ENCODE results near the gene KLRK1.
"Not testable (repeated sequence)": the region's sequence is repeated elsewhere in the genome, so short reads cannot be mapped to it uniquely, and the experiment has no call there.

Gene KLRK1

GRCh38 chr12:10392394-10392930, 2.6 kb upstream of the KLRK1 start (continued):
- no peak for TF ChIP-seq AEBP2 (tag by site-specific recombination; IDR thresholded peaks at IDR 0.05; ENCODE audit: borderline replicate concordance)
- TF ChIP-seq INSM2 (tag by site-specific recombination; IDR thresholded peaks at IDR 0.05), result 0 out of 2 replicates have a peak, but pooled peaks have one; percentile 67
- 0 out of 2 replicates have a peak, but pooled peaks have one; percentile 3 for TF ChIP-seq PRDM1 (tag by site-specific recombination; IDR thresholded peaks at IDR 0.05)
- TF ChIP-seq ZNF394 (tag by site-specific recombination; IDR thresholded peaks at IDR 0.05; ENCODE audit: borderline replicate concordance), result 0 out of 2 replicates have a peak, but pooled peaks have one; percentile 24
- peak; percentile 77 for TF ChIP-seq ZNF660 (tag by site-specific recombination; IDR thresholded peaks at IDR 0.05)
- 0 out of 2 replicates have a peak, but pooled peaks have one; percentile 13 for TF ChIP-seq ZNF501 (tag by site-specific recombination; IDR thresholded peaks at IDR 0.05)
- peak; percentile 51 for TF ChIP-seq ZIC2 (tag by site-specific recombination; IDR thresholded peaks at IDR 0.05)
- TF ChIP-seq ZNF2 (tag by site-specific recombination; IDR thresholded peaks at IDR 0.05), result no peak
- TF ChIP-seq ZNF664 (tag by site-specific recombination; IDR thresholded peaks at IDR 0.05), result peak; percentile 79
- TF ChIP-seq ZNF843 (tag by site-specific recombination; IDR thresholded peaks at IDR 0.05), result peak; percentile 61; the same call in 1 of the 2 replicates
- TF ChIP-seq OSR2 (tag by site-specific recombination; IDR thresholded peaks at IDR 0.05), result peak; percentile 66; the same call in 1 of the 2 replicates
- TF ChIP-seq ZNF629 (tag by site-specific recombination; IDR thresholded peaks at IDR 0.05), result peak; percentile 64
- TF ChIP-seq ZBTB44 (tag by site-specific recombination; IDR thresholded peaks at IDR 0.05), result peak; percentile 61; the same call in 1 of the 2 replicates
- peak; percentile 35; the same call in 1 of the 2 replicates for TF ChIP-seq OVOL3 (tag by site-specific recombination; IDR thresholded peaks at IDR 0.05)
- 0 out of 2 replicates have a peak, but pooled peaks have one; percentile 32 for TF ChIP-seq ZNF580 (tag by site-specific recombination; IDR thresholded peaks at IDR 0.05)
- TF ChIP-seq ZNF391 (tag by site-specific recombination; IDR thresholded peaks at IDR 0.05; ENCODE audit: borderline replicate concordance, low read depth), result no peak
- TF ChIP-seq PRDM6 (tag by site-specific recombination; IDR thresholded peaks at IDR 0.05), result peak; percentile 78

- H3K9me3 ChIP-seq (ENCODE audit: control insufficient read depth, insufficient read depth, low read depth, low read length); POLR2A ChIA-PET; H3K4me3 ChIP-seq (ENCODE audit: low read depth, low read length); H3K27ac ChIP-seq (ENCODE audit: extremely low read depth, low read depth, low read length); H3K36me3 ChIP-seq (ENCODE audit: control insufficient read depth in 2 of 2, insufficient read depth in 1 of 2, low read length in 2 of 2): not testable (repeated sequence)
- H3K4me1 ChIP-seq (ENCODE audit: control insufficient read depth, insufficient read depth, low read length), result peaks cover 22% of the 10 kb centered on the region
- CTCF ChIA-PET, result interaction anchor here (1.3 kb wide), 1 partner anchor 25 kb away, joined by 6 read pairs; no protein-coding TSS in a partner anchor
- TF ChIP-seq, protein P1, sequence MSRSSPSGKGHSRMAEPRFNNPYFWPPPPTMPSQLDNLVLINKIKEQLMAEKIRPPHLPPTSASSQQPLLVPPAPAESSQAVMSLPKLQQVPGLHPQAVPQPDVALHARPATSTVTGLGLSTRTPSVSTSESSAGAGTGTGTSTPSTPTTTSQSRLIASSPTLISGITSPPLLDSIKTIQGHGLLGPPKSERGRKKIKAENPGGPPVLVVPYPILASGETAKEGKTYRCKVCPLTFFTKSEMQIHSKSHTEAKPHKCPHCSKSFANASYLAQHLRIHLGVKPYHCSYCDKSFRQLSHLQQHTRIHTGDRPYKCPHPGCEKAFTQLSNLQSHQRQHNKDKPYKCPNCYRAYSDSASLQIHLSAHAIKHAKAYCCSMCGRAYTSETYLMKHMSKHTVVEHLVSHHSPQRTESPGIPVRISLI (tag by site-specific recombination; IDR thresholded peaks at IDR 0.05), result 0 out of 2 replicates have a peak, but pooled peaks have one; percentile 48
Observed at GRCh38 chr12:10390991-10391390, 1.1 kb upstream of the KLRK1 start.

All from HEK293 (cell line).